CD8-positive, alpha-beta memory T cell (primary cell): ENCODE data around the gene PGF. TPM values are rescaled to one million over a fixed set of nuclear protein-coding genes. Genes with fewer than 3 reads are reported as not detected.
"Not testable (repeated sequence)": the region's sequence is repeated elsewhere in the genome, so short reads cannot be mapped to it uniquely, and the experiment has no call there.

Experiments used
- CTCF ChIA-PET: fragments of 350-600 bp; sonication (Branson Sonifier 250); formaldehyde crosslinking; loops from one replicate; lab custom pipeline; 2021; ENCODE audit warnings: antibody characterized with exemption; lab: Charles Lee
- POLR2A ChIA-PET: fragments of 350-600 bp; sonication (Branson Sonifier 250); formaldehyde crosslinking; loops from one replicate; lab custom pipeline; 2021; ENCODE audit warnings: antibody characterized with exemption; lab: Charles Lee
- DNase-seq, 5 donors: peaks; one replicate each; pipeline versions ENCODE4 v3.0.0 to v3.0.0-alpha.2; 2020 to 2022; ENCODE audit warnings: mixed read lengths in 1 of 5
- H3K27ac ChIP-seq: one replicate; pipeline ENCODE4 v1.7.0; 2013; ENCODE audit warnings: low read depth, mild to moderate bottlenecking, low read length, moderate library complexity
- H3K27me3 ChIP-seq: 2 replicates; pipeline ENCODE4 v1.7.0; 2013; ENCODE audit warnings: low read length, mild to moderate bottlenecking; ENCODE audit not compliant: insufficient read depth, poor library complexity, severe bottlenecking
- H3K36me3 ChIP-seq: 2 replicates; pipeline ENCODE4 v1.7.0; 2013; ENCODE audit warnings: mild to moderate bottlenecking, low read length, moderate library complexity; ENCODE audit not compliant: insufficient read depth
- H3K4me1 ChIP-seq: 2 replicates; pipeline ENCODE4 v1.7.0; 2013; ENCODE audit warnings: mild to moderate bottlenecking, low read length, moderate library complexity; ENCODE audit not compliant: insufficient read depth
- H3K4me3 ChIP-seq: 2 replicates; pipeline ENCODE4 v1.7.0; 2013; ENCODE audit warnings: mild to moderate bottlenecking, low read length
- H3K9me3 ChIP-seq: 2 replicates; pipeline ENCODE4 v1.7.0; 2013; ENCODE audit warnings: mild to moderate bottlenecking, low read length
- H3K27ac Mint-ChIP-seq, 8 donors: one replicate each; pipeline ENCODE4 v1.8.0; 2020 to 2021; ENCODE audit warnings: mixed read lengths in 8 of 8, mild to moderate bottlenecking in 6 of 8, inconsistent platforms in 3 of 8, moderate library complexity in 3 of 8
- H3K27me3 Mint-ChIP-seq, 2 donors: one replicate each; pipeline ENCODE4 v1.8.0; 2020 to 2021; ENCODE audit warnings: mixed read lengths in 2 of 2, mild to moderate bottlenecking in 1 of 2, moderate library complexity in 1 of 2
- H3K36me3 Mint-ChIP-seq, 3 donors: one replicate each; pipeline ENCODE4 v1.8.0; 2020 to 2021; ENCODE audit warnings: mixed read lengths in 3 of 3, inconsistent platforms in 1 of 3, mild to moderate bottlenecking in 1 of 3
- H3K4me1 Mint-ChIP-seq, 3 donors: one replicate each; pipeline ENCODE4 v1.8.0; 2020 to 2021; ENCODE audit warnings: mixed read lengths in 3 of 3, inconsistent platforms in 1 of 3, mild to moderate bottlenecking in 1 of 3
- H3K4me3 Mint-ChIP-seq, 7 donors: one replicate each; pipeline ENCODE4 v1.8.0; 2020 to 2021; ENCODE audit warnings: mixed read lengths in 7 of 7, mild to moderate bottlenecking in 6 of 7, moderate library complexity in 4 of 7, inconsistent platforms in 2 of 7
- H3K9me3 Mint-ChIP-seq, 5 donors: one replicate each; pipeline ENCODE4 v1.8.0; 2020 to 2022; ENCODE audit warnings: mixed read lengths in 5 of 5, mild to moderate bottlenecking in 3 of 5, moderate library complexity in 2 of 5, inconsistent platforms in 1 of 5
- polyA plus RNA-seq: library from polyadenylated mRNA; unstranded; fragments of 300-500 nt; fragmentation: Illumina TruSeq; gene quantifications from one replicate; pipeline ENCODE4 v1.2.3, GENCODE V29; 2021
- total RNA-seq, 2 experiments: library from RNA; stranded (reverse); gene quantifications; one replicate each; pipeline ENCODE4 v1.2.3, GENCODE V29; 2021

The PGF gene
- total and polyA plus RNA-seq, 3 experiments from 2014 or later = 0.29 TPM; not detected in 2

GRCh38 chr14:74935360-74935680, 20.1 kb downstream of the PGF start:
- Mint-ChIP-seq H3K27ac (no peak overlapping the region), H3K9me3 (no peaks in the 10 kb centered on the region), H3K36me3 (peaks cover 0 to 2% (median 0%) of the 10 kb centered on the region in 3 donors), H3K4me1 (peaks cover 13 to 21% (median 17%) of the 10 kb centered on the region in 3 donors), H3K27me3 (peaks cover 3 to 15% of the 10 kb centered on the region in 2 donors), H3K4me3 (no peak overlapping the region)
- H3K27ac ChIP-seq = no peak overlapping the region
- H3K9me3 ChIP-seq = no peaks in the 10 kb centered on the region
- POLR2A ChIA-PET = no interaction called here
- H3K27me3 ChIP-seq = no peaks in the 10 kb centered on the region
- no peak for DNase-seq
- H3K4me3 ChIP-seq = no peak overlapping the region
- CTCF ChIA-PET = interaction anchor here (3.1 kb wide), 1 partner anchor 10 kb away, joined by 11 read pairs; no protein-coding TSS in a partner anchor
- peaks cover 5% of the 10 kb centered on the region for H3K4me1 ChIP-seq
- H3K36me3 ChIP-seq = no peaks in the 10 kb centered on the region

- Mint-ChIP-seq H3K36me3 (peaks cover 0 to 2% (median 0%) of the 10 kb centered on the region in 3 donors), H3K9me3 (no peaks in the 10 kb centered on the region), H3K4me1 (peaks cover 12 to 21% (median 13%) of the 10 kb centered on the region in 3 donors), H3K4me3 (no peak overlapping the region), H3K27me3 (peaks cover 3 to 18% of the 10 kb centered on the region in 2 donors), H3K27ac (no peak overlapping the region)
- Histone ChIP-seq H3K36me3 (no peaks in the 10 kb centered on the region), H3K27ac (no peak overlapping the region), H3K9me3 (no peaks in the 10 kb centered on the region), H3K4me3 (no peak overlapping the region), H3K4me1 (no peaks in the 10 kb centered on the region), H3K27me3 (no peaks in the 10 kb centered on the region)
- POLR2A ChIA-PET = no interaction called here
- CTCF ChIA-PET = interaction anchor here (3.1 kb wide), 1 partner anchor 11 kb away, joined by 11 read pairs; no protein-coding TSS in a partner anchor
- DNase-seq = no peak
Observed at GRCh38 chr14:74934476-74935359, 20.7 kb downstream of the PGF start.

GRCh38 chr14:74934041-74934440, 21.4 kb downstream of the PGF start:
- H3K27me3 ChIP-seq = no peaks in the 10 kb centered on the region

GRCh38 chr14:74932936-74933335, 22.5 kb downstream of the PGF start:
- H3K27ac ChIP-seq, POLR2A ChIA-PET, H3K4me3 ChIP-seq, H3K36me3 Mint-ChIP-seq, H3K9me3 ChIP-seq, H3K36me3 ChIP-seq, DNase-seq, H3K4me3 Mint-ChIP-seq, CTCF ChIA-PET, H3K27me3 ChIP-seq, H3K4me1 ChIP-seq, H3K27ac Mint-ChIP-seq, H3K9me3 Mint-ChIP-seq: not testable (repeated sequence)
- Mint-ChIP-seq H3K4me1 (peaks cover 12 to 17% (median 12%) of the 10 kb centered on the region in 3 donors), H3K27me3 (peaks cover 3 to 20% of the 10 kb centered on the region in 2 donors)

More at GRCh38 chr14:74934041-74934440, 21.4 kb downstream of the PGF start:
- no peaks in the 10 kb centered on the region for H3K4me1 ChIP-seq
- Mint-ChIP-seq H3K27me3 (peaks cover 3 to 20% of the 10 kb centered on the region in 2 donors), H3K9me3 (no peaks in the 10 kb centered on the region), H3K27ac (no peak overlapping the region), H3K4me1 (peaks cover 12 to 21% (median 13%) of the 10 kb centered on the region in 3 donors), H3K36me3 (peaks cover 0 to 2% (median 0%) of the 10 kb centered on the region in 3 donors), H3K4me3 (no peak overlapping the region)
- H3K36me3 ChIP-seq = no peaks in the 10 kb centered on the region
- H3K27ac ChIP-seq = no peak overlapping the region
- H3K4me3 ChIP-seq = no peak overlapping the region
- no peaks in the 10 kb centered on the region for H3K9me3 ChIP-seq
- POLR2A ChIA-PET = no interaction called here
- CTCF ChIA-PET = interaction anchor here (0.6 to 3.1 kb wide), 2 partner anchors 11 to 213 kb away, joined by 4 to 11 read pairs; no protein-coding TSS in a partner anchor
- DNase-seq = no peak

- DNase-seq = no peak
- Histone ChIP-seq H3K36me3 (no peaks in the 10 kb centered on the region), H3K27me3 (no peaks in the 10 kb centered on the region), H3K4me3 (no peak overlapping the region), H3K4me1 (no peaks in the 10 kb centered on the region), H3K9me3 (no peaks in the 10 kb centered on the region), H3K27ac (no peak overlapping the region)
- Mint-ChIP-seq H3K27me3 (peaks cover 3 to 20% of the 10 kb centered on the region in 2 donors), H3K9me3 (no peaks in the 10 kb centered on the region), H3K4me3 (no peak overlapping the region), H3K36me3 (no peaks in the 10 kb centered on the region), H3K27ac (peak overlapping the region in 2 of 8 donors; percentile 51 to 61), H3K4me1 (peaks cover 9 to 13% (median 12%) of the 10 kb centered on the region in 3 donors)
- ChIA-PET POLR2A (no interaction called here), CTCF (interaction anchor here (1.9 kb wide), 1 partner anchor 10 kb away, joined by 5 read pairs; the partner anchor contains the start of gene RPS6KL1)
Observed at GRCh38 chr14:74932401-74932901, 22.9 kb downstream of the PGF start.

- H3K9me3 ChIP-seq, H3K27ac ChIP-seq, H3K4me1 ChIP-seq, H3K9me3 Mint-ChIP-seq, H3K27ac Mint-ChIP-seq, H3K36me3 Mint-ChIP-seq, H3K27me3 ChIP-seq, DNase-seq, H3K4me1 Mint-ChIP-seq, H3K4me3 Mint-ChIP-seq, H3K36me3 ChIP-seq, H3K4me3 ChIP-seq, POLR2A ChIA-PET: not testable (repeated sequence)
- CTCF ChIA-PET = interaction anchor here (0.8 to 1.9 kb wide), 3 partner anchors 9 to 70 kb away, joined by 3 to 5 read pairs (median 4); partner anchors contain the start of gene RPS6KL1
- peaks cover 3 to 20% of the 10 kb centered on the region in 2 donors for H3K27me3 Mint-ChIP-seq
Observed at GRCh38 chr14:74931744-74932143, 23.7 kb downstream of the PGF start.

GRCh38 chr14:74929242-74929641, 26.2 kb downstream of the PGF start:
- Histone ChIP-seq H3K27me3 (no peaks in the 10 kb centered on the region), H3K4me3 (no peak overlapping the region), H3K9me3 (no peaks in the 10 kb centered on the region), H3K27ac (no peak overlapping the region), H3K36me3 (no peaks in the 10 kb centered on the region), H3K4me1 (no peaks in the 10 kb centered on the region)
- Mint-ChIP-seq H3K4me1 (peaks cover 4 to 7% (median 6%) of the 10 kb centered on the region in 3 donors), H3K4me3 (no peak overlapping the region), H3K36me3 (peaks cover 0 to 2% (median 0%) of the 10 kb centered on the region in 3 donors), H3K9me3 (peaks cover 0 to 3% (median 0%) of the 10 kb centered on the region in 5 donors), H3K27ac (no peak overlapping the region), H3K27me3 (peaks cover 4 to 29% of the 10 kb centered on the region in 2 donors)
- POLR2A ChIA-PET = no interaction called here
- CTCF ChIA-PET = interaction anchor here (1.0 kb wide), 1 partner anchor 68 kb away, joined by 3 read pairs; no protein-coding TSS in a partner anchor
- no peak for DNase-seq

GRCh38 chr14:74927225-74927624, 28.2 kb downstream of the PGF start:
- Mint-ChIP-seq H3K4me3 (no peak overlapping the region), H3K4me1 (peaks cover under 1 to 12% (median under 1%) of the 10 kb centered on the region in 3 donors), H3K27me3 (peaks cover 4 to 23% of the 10 kb centered on the region in 2 donors), H3K36me3 (peaks cover 0 to 5% (median 0%) of the 10 kb centered on the region in 3 donors), H3K27ac (no peak overlapping the region), H3K9me3 (peaks cover 0 to 3% (median 0%) of the 10 kb centered on the region in 5 donors)
- Histone ChIP-seq H3K4me1 (peaks cover 5% of the 10 kb centered on the region), H3K27ac (no peak overlapping the region), H3K4me3 (no peak overlapping the region), H3K9me3 (no peaks in the 10 kb centered on the region), H3K27me3 (no peaks in the 10 kb centered on the region), H3K36me3 (no peaks in the 10 kb centered on the region)
- DNase-seq = no peak
- ChIA-PET POLR2A (interaction anchor here (0.6 kb wide), 1 partner anchor 149 kb away, joined by 3 read pairs; no protein-coding TSS in a partner anchor), CTCF (no interaction called here)
